HepG2 (cell line): Measurements from ENCODE around the gene DENND1C. TPM values are rescaled to one million over a fixed set of nuclear protein-coding genes. Genes with fewer than 3 reads are reported as not detected.

ENCODE experiments used
- CBX2 ChIP-seq, 2 experiments: fragments of 200-600 bp in 1 of 2; sonication (generic); formaldehyde crosslinking in 1 of 2; IDR thresholded peaks; 2 replicates each; pipeline versions ENCODE4 v1.7.0 to v1.8.1; 2018 to 2022; ENCODE audit warnings: low read depth in 2 of 2, low read length in 1 of 2, mild to moderate bottlenecking in 1 of 2, missing genetic modification reagents in 1 of 2
- GATAD1 ChIP-seq: IDR thresholded peaks from 2 replicates; pipeline ENCODE4 v1.6.1; 2016; ENCODE audit warnings: missing genetic modification reagents, missing compliant biosample characterization
- JARID2 ChIP-seq: sonication (generic); formaldehyde crosslinking; IDR thresholded peaks from 2 replicates; pipeline ENCODE4 v1.8.1; 2023; ENCODE audit warnings: missing genetic modification reagents, inconsistent platforms; ENCODE audit not compliant: insufficient replicate concordance
- SAFB2 ChIP-seq: sonication (generic); formaldehyde crosslinking; IDR thresholded peaks from 2 replicates; pipeline ENCODE4 v1.5.1; 2020; ENCODE audit warnings: missing genetic modification reagents, low read depth, mild to moderate bottlenecking, borderline replicate concordance
- SMYD3 ChIP-seq: sonication (generic); formaldehyde crosslinking; IDR thresholded peaks from 2 replicates; pipeline ENCODE4 v1.8.1; 2023; ENCODE audit warnings: mild to moderate bottlenecking, missing genetic modification reagents
- THAP8 ChIP-seq: sonication (generic); formaldehyde crosslinking; IDR thresholded peaks from 2 replicates; pipeline ENCODE4 v1.5.1; 2020; ENCODE audit warnings: missing genetic modification reagents, mild to moderate bottlenecking, borderline replicate concordance
- YEATS2 ChIP-seq: sonication (generic); formaldehyde crosslinking; IDR thresholded peaks from 2 replicates; pipeline ENCODE4 v1.4.0; 2020; ENCODE audit warnings: missing genetic modification reagents, borderline replicate concordance
- ZFP82 ChIP-seq: sonication (generic); formaldehyde crosslinking; IDR thresholded peaks from 2 replicates; pipeline ENCODE4 v1.5.1; 2020; ENCODE audit warnings: mild to moderate bottlenecking, missing genetic modification reagents, borderline replicate concordance
- ZNF280D ChIP-seq: sonication (generic); formaldehyde crosslinking; IDR thresholded peaks from 2 replicates; pipeline ENCODE4 v1.5.1; 2020; ENCODE audit warnings: mild to moderate bottlenecking, missing genetic modification reagents
- ZNF431 ChIP-seq: sonication (generic); formaldehyde crosslinking; IDR thresholded peaks from 2 replicates; pipeline ENCODE4 v1.9.0; 2022; ENCODE audit warnings: missing genetic modification reagents, low read depth, mild to moderate bottlenecking, borderline replicate concordance
- ZNF670 ChIP-seq: sonication (generic); formaldehyde crosslinking; IDR thresholded peaks from 2 replicates; pipeline ENCODE4 v1.8.0; 2022; ENCODE audit warnings: mild to moderate bottlenecking, missing genetic modification reagents, borderline replicate concordance
- ZNF704 ChIP-seq: sonication (generic); formaldehyde crosslinking; IDR thresholded peaks from 2 replicates; pipeline ENCODE4 v1.8.1; 2023; ENCODE audit warnings: mild to moderate bottlenecking, inconsistent platforms, moderate library complexity, missing genetic modification reagents, borderline replicate concordance
- polyA plus RNA-seq, 8 experiments: library from polyadenylated mRNA; depleted of rRNA in 3 of 8; stranded (reverse) in 7 of 8; unstranded in 1 of 8; fragments of >200 nt; fragmentation: Illumina TruSeq in 4 of 8; extraction: Trizol in 4 of 8; gene quantifications; 2 replicates each; pipeline versions ENCODE4 v1.2.1 to v1.2.3, GENCODE V29; 2011 to 2016; ENCODE audit warnings: low read depth in 4 of 8, missing spikeins in 1 of 8, mixed read lengths in 1 of 8; ENCODE audit not compliant: insufficient read depth in 1 of 8
- total RNA-seq, 5 experiments: library from RNA; depleted of rRNA; stranded (reverse); fragments of >200 nt; fragmentation: Illumina TruSeq; extraction: Trizol; gene quantifications; 2 replicates each; pipeline ENCODE4 v1.2.3, GENCODE V29; 2016; ENCODE audit warnings: low read depth in 1 of 5
- TF ChIP-seq, protein P1 (sequence below): sonication (generic); formaldehyde crosslinking; IDR thresholded peaks from 2 replicates; pipeline ENCODE4 v1.5.1; 2020; ENCODE audit warnings: missing genetic modification reagents, mild to moderate bottlenecking, borderline replicate concordance
- TF ChIP-seq, protein P2 (sequence below): sonication (generic); formaldehyde crosslinking; IDR thresholded peaks from 2 replicates; pipeline ENCODE4 v1.8.0; 2022; ENCODE audit warnings: missing genetic modification reagents, low read depth, mild to moderate bottlenecking, borderline replicate concordance
- TF ChIP-seq, protein P3 (sequence below): sonication (generic); formaldehyde crosslinking; IDR thresholded peaks from 2 replicates; pipeline ENCODE4 v1.5.0; 2020; ENCODE audit warnings: mild to moderate bottlenecking, missing genetic modification reagents, moderate library complexity
- TF ChIP-seq, protein P4 (sequence below): sonication (generic); formaldehyde crosslinking; IDR thresholded peaks from 2 replicates; pipeline ENCODE4 v1.4.0; 2020; ENCODE audit warnings: missing genetic modification reagents, borderline replicate concordance

The DENND1C gene
- total and polyA plus RNA-seq, 2 of the 13 experiments (the other 11 are each of a cell fraction or from before 2014, with no cell fraction given), result 0.04 to 0.73 TPM

DNA sequence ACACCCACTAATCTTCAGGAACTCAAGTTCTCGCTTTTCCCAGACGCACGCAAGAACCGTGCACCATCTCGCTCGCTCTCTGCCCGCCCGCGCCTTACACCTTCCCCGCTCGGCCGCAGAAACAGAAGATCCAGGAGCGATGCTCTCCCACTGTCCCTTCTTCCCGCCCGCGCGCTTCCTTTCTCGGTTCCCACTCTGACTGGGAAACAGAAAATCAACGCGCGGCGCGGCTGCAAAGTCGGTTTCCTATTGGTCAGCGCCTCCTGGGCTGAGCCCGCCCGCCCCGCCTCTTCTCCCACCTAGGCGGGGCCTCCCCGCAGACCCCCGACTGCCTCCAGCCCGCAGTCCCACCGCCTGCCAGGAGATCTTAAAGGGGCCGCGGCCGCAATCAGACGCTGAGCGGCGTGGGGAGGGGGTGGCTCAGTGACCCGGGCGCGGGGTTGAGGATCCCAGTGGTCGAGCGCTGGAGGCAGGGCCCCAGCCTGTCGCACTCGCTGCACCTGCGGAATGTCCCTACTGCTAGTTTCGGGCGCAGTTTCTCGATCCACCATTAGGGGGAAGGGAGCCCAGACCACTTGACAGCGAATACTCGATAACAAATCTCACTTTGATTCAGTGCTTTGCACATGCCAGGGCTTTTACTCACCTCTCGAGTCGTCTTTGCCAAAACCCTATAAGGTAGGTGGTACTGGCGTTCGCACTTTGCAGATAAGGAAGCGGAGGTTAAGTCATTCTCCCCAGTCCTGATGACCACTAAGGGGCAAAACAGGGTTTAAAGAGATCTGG is 21.3 kb downstream of the DENND1C start (continued):
- TF ChIP-seq ZNF280D (CRISPR knock-in tag) (no peak), SAFB2 (CRISPR knock-in tag) (no peak), THAP8 (CRISPR knock-in tag) (no peak), ZNF704 (CRISPR knock-in tag) (0 out of 2 replicates have a peak, but pooled peaks have one; percentile 67), ZNF431 (no peak), CBX2 (IDR thresholded peaks at IDR 0.05; ENCODE audit: low read depth, low read length) (no peak), CBX2 (CRISPR knock-in tag; IDR thresholded peaks at IDR 0.05; ENCODE audit: low read depth) (no peak), SMYD3 (CRISPR knock-in tag) (no peak), ZNF670 (no peak), GATAD1 (peak; percentile 68), ZFP82 (CRISPR knock-in tag) (0 out of 2 replicates have a peak, but pooled peaks have one; percentile 46), YEATS2 (CRISPR knock-in tag) (peak; percentile 68; the same call in 1 of the 2 replicates), JARID2 (CRISPR knock-in tag) (no peak)
- TF ChIP-seq, protein P1, sequence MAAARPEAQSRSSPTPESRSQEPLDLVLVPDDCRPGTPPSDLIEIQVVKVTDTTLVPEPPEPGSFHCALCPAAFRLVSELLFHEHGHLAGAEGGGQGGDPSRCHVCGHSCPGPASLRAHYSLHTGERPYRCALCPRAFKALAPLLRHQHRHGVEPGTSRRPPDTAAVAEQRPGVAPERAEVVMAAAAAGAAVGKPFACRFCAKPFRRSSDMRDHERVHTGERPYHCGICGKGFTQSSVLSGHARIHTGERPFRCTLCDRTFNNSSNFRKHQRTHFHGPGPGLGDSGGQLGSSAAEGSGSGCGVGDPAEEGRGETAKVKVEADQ (CRISPR knock-in tag), result no peak
- TF ChIP-seq, protein P2, sequence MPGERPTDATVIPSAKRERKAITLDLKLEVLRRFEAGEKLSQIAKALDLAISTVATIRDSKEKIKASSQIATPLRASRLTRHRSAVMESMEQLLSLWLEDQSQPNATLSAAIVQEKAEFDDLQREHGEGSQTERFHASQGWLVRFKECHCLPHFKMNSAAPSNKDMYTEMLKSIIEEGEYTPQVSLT (CRISPR knock-in tag), result no peak
- TF ChIP-seq, protein P3, sequence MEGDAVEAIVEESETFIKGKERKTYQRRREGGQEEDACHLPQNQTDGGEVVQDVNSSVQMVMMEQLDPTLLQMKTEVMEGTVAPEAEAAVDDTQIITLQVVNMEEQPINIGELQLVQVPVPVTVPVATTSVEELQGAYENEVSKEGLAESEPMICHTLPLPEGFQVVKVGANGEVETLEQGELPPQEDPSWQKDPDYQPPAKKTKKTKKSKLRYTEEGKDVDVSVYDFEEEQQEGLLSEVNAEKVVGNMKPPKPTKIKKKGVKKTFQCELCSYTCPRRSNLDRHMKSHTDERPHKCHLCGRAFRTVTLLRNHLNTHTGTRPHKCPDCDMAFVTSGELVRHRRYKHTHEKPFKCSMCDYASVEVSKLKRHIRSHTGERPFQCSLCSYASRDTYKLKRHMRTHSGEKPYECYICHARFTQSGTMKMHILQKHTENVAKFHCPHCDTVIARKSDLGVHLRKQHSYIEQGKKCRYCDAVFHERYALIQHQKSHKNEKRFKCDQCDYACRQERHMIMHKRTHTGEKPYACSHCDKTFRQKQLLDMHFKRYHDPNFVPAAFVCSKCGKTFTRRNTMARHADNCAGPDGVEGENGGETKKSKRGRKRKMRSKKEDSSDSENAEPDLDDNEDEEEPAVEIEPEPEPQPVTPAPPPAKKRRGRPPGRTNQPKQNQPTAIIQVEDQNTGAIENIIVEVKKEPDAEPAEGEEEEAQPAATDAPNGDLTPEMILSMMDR (CRISPR knock-in tag), result peak; percentile 64
- TF ChIP-seq, protein P4, sequence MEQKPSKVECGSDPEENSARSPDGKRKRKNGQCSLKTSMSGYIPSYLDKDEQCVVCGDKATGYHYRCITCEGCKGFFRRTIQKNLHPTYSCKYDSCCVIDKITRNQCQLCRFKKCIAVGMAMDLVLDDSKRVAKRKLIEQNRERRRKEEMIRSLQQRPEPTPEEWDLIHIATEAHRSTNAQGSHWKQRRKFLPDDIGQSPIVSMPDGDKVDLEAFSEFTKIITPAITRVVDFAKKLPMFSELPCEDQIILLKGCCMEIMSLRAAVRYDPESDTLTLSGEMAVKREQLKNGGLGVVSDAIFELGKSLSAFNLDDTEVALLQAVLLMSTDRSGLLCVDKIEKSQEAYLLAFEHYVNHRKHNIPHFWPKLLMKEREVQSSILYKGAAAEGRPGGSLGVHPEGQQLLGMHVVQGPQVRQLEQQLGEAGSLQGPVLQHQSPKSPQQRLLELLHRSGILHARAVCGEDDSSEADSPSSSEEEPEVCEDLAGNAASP (CRISPR knock-in tag), result peak; percentile 17; the same call in 1 of the 2 replicates
